Measurements from ENCODE around the gene PTPRD.

Gene PTPRD

GRCh38 chr9:8515748-8516147, 2097.1 kb downstream of the PTPRD start:
- Mint-ChIP-seq H3K4me3 (no peak overlapping the region), H3K36me3 (no peaks in the 10 kb centered on the region), H3K9me3 (ENCODE audit: low read depth) (no peaks in the 10 kb centered on the region), H3K27me3 (peaks cover 2% of the 10 kb centered on the region), H3K27ac (no peak overlapping the region), H3K4me1 (ENCODE audit: low read depth) (no peaks in the 10 kb centered on the region)

- Mint-ChIP-seq H3K27ac (no peak overlapping the region), H3K36me3 (no peaks in the 10 kb centered on the region), H3K4me1 (ENCODE audit: low read depth) (no peaks in the 10 kb centered on the region), H3K9me3 (ENCODE audit: low read depth) (no peaks in the 10 kb centered on the region), H3K4me3 (no peak overlapping the region), H3K27me3 (peaks cover 2% of the 10 kb centered on the region)
These were observed 2098.0 kb downstream of the PTPRD start for GRCh38 chr9:8514760-8515159.

GRCh38 chr9:8508671-8509290, 2104.0 kb downstream of the PTPRD start:
- Mint-ChIP-seq H3K4me3 (no peak overlapping the region), H3K4me1 (ENCODE audit: low read depth) (no peaks in the 10 kb centered on the region), H3K27me3 (no peaks in the 10 kb centered on the region), H3K27ac (no peak overlapping the region), H3K9me3 (ENCODE audit: low read depth) (no peaks in the 10 kb centered on the region), H3K36me3 (no peaks in the 10 kb centered on the region)

DNA sequence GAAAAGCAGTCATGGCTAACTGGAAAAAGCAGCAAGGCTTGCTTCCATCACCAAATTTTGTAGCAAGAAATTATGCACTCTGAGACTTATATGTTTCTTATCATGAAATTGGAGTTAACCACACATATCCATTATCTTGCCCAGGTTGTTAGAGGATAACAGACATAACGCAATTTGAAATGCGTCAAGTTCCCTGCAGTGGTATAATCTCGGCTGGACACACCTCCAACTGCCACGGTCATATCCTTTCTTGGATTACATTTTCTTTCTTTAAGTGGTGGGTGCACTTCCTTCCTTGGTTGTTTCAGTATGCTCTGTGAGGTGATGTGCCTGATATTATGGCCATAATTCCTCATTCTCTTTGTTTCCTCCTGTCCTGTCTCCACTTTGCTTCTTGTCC, 2118.2 kb downstream of the PTPRD start:
- Mint-ChIP-seq H3K27ac (no peak overlapping the region), H3K36me3 (peaks cover 2% of the 10 kb centered on the region), H3K27me3 (no peaks in the 10 kb centered on the region), H3K4me1 (ENCODE audit: low read depth) (no peaks in the 10 kb centered on the region), H3K9me3 (ENCODE audit: low read depth) (no peaks in the 10 kb centered on the region), H3K4me3 (no peak overlapping the region)

DNA sequence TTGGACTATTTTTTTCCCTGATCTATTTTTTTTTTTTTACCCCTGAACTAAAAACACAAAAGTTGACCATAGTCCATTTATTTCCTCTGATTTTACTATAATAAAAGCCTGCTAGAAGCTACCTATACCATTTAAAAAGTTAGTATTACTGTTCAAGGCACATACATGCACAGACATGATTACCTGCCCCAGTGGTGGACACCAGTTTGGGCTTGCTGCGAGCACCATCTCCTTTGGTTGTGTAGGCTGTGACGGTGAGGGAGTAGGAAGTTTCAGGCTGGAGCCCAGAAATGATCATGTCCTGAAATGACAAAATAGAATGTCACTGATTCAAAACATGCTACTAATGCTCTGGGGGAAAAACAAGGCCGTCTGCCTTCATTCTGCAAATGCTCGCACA, 2120.1 kb downstream of the PTPRD start:
- Mint-ChIP-seq H3K36me3 (no peaks in the 10 kb centered on the region), H3K9me3 (ENCODE audit: low read depth) (no peaks in the 10 kb centered on the region), H3K4me1 (ENCODE audit: low read depth) (no peaks in the 10 kb centered on the region), H3K27ac (no peak overlapping the region), H3K4me3 (no peak overlapping the region), H3K27me3 (no peaks in the 10 kb centered on the region)

DNA sequence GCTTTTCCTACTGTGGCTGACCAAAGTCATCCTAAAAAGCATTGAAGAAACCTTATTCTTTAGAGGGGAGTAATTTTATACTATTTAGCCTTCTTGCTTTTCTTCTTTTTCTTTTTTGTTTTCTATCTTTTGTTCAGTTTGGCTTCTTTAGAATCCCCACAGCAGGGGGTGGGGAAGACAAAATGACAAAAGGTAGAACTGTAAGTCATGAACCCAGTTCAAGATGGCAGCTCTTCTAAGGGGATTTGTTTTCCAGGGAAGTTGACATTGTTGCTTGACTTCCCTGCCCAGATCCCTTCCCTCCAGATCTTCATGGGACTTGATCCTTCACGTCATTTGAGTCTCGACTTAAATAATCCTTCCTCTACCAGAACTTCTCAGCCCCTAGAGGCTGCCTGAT, 2120.8 kb downstream of the PTPRD start:
- Mint-ChIP-seq H3K9me3 (ENCODE audit: low read depth) (no peaks in the 10 kb centered on the region), H3K27ac (no peak overlapping the region), H3K27me3 (no peaks in the 10 kb centered on the region), H3K4me1 (ENCODE audit: low read depth) (no peaks in the 10 kb centered on the region), H3K4me3 (no peak overlapping the region), H3K36me3 (no peaks in the 10 kb centered on the region)

- Mint-ChIP-seq H3K9me3 (ENCODE audit: low read depth) (no peaks in the 10 kb centered on the region), H3K27me3 (no peaks in the 10 kb centered on the region), H3K27ac (no peak overlapping the region), H3K36me3 (no peaks in the 10 kb centered on the region), H3K4me3 (no peak overlapping the region), H3K4me1 (ENCODE audit: low read depth) (no peaks in the 10 kb centered on the region)
These were observed 2121.2 kb downstream of the PTPRD start for GRCh38 chr9:8491563-8491962.

- no peaks in the 10 kb centered on the region for H3K36me3 Mint-ChIP-seq
- H3K9me3 Mint-ChIP-seq (ENCODE audit: low read depth), result no peaks in the 10 kb centered on the region
- H3K4me3 Mint-ChIP-seq, result no peak overlapping the region
- no peaks in the 10 kb centered on the region for H3K27me3 Mint-ChIP-seq
- H3K27ac Mint-ChIP-seq, result no peak overlapping the region
- no peaks in the 10 kb centered on the region for H3K4me1 Mint-ChIP-seq (ENCODE audit: low read depth)
These were observed 2123.0 kb downstream of the PTPRD start for GRCh38 chr9:8489835-8490234.

GRCh38 chr9:8486095-8486494, 2126.7 kb downstream of the PTPRD start:
- Mint-ChIP-seq H3K27ac (no peak overlapping the region), H3K27me3 (peaks cover 3% of the 10 kb centered on the region), H3K9me3 (ENCODE audit: low read depth) (no peaks in the 10 kb centered on the region), H3K36me3 (no peaks in the 10 kb centered on the region), H3K4me1 (ENCODE audit: low read depth) (no peaks in the 10 kb centered on the region), H3K4me3 (no peak overlapping the region)

DNA sequence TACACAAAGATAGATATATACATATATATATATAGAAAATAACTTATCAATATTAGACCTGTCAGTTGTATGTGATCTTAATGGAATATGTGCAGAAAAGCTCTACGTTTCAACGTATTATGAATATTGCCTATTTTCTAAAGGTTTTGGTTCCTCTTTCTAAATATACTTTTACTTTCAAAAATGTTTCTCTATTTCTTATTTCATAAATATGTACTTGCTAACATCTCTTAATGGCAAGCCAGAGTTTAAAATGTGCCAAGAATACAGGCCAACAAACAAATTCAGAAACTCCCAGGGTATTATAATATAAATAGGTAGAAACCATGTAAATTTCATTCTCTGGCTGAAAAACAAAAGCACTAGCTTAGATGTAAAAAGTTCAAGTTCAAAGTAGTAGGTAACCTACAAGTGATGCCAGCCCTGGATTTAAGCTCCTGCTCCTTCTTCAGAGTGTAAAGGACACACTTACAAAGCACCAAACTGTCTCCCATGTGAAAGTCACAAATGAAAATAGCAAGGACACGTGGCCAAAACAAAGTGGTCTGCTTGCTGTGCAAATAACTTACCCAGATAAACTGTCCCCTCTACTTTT, 2128.1 kb downstream of the PTPRD start:
- no peaks in the 10 kb centered on the region for H3K9me3 Mint-ChIP-seq (ENCODE audit: low read depth)
- no peak overlapping the region for H3K4me3 Mint-ChIP-seq
- H3K36me3 Mint-ChIP-seq, result no peaks in the 10 kb centered on the region

GRCh38 chr9:8477450-8477849, 2135.4 kb downstream of the PTPRD start:
- no peaks in the 10 kb centered on the region for H3K4me1 Mint-ChIP-seq (ENCODE audit: low read depth)
- H3K27me3 Mint-ChIP-seq, result peaks cover 3% of the 10 kb centered on the region
- H3K4me3 Mint-ChIP-seq, result no peak overlapping the region
- no peaks in the 10 kb centered on the region for H3K36me3 Mint-ChIP-seq
- H3K9me3 Mint-ChIP-seq (ENCODE audit: low read depth), result no peaks in the 10 kb centered on the region
- H3K27ac Mint-ChIP-seq, result no peak overlapping the region

More for the DNA sequence above, 2128.1 kb downstream of the PTPRD start:
- no peaks in the 10 kb centered on the region for H3K4me1 Mint-ChIP-seq (ENCODE audit: low read depth)
- peaks cover 3% of the 10 kb centered on the region for H3K27me3 Mint-ChIP-seq
- H3K27ac Mint-ChIP-seq, result no peak overlapping the region

DNA sequence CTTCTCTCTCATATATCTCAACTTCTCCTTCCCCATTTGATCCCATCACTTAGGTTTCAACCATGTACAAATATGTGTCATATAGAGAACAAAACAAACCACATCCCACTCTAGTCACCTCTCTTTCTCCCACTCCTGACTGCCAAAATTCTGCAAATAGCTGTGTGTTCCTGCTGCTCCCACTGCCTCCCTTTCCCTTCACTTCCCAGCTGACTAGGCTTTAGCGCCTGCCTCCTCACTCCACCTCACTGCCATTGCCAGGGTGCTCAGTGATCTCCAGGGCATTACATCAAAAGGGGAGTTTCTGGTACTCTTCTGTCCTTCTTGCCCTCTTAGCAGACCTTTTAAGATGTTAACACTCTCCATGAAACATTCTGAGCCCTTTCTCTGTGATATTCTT, 2137.9 kb downstream of the PTPRD start:
- Mint-ChIP-seq H3K4me3 (no peak overlapping the region), H3K36me3 (no peaks in the 10 kb centered on the region), H3K9me3 (ENCODE audit: low read depth) (no peaks in the 10 kb centered on the region), H3K27me3 (no peaks in the 10 kb centered on the region), H3K4me1 (ENCODE audit: low read depth) (no peaks in the 10 kb centered on the region), H3K27ac (no peak overlapping the region)

GRCh38 chr9:8473244-8474020, 2139.4 kb downstream of the PTPRD start:
- H3K27me3 Mint-ChIP-seq, result no peaks in the 10 kb centered on the region
- no peak overlapping the region for H3K27ac Mint-ChIP-seq
- no peak overlapping the region for H3K4me3 Mint-ChIP-seq
- no peaks in the 10 kb centered on the region for H3K36me3 Mint-ChIP-seq
- H3K4me1 Mint-ChIP-seq (ENCODE audit: low read depth), result no peaks in the 10 kb centered on the region
- no peaks in the 10 kb centered on the region for H3K9me3 Mint-ChIP-seq (ENCODE audit: low read depth)

- Mint-ChIP-seq H3K4me1 (ENCODE audit: low read depth) (no peaks in the 10 kb centered on the region), H3K27ac (no peak overlapping the region), H3K4me3 (no peak overlapping the region), H3K36me3 (no peaks in the 10 kb centered on the region), H3K27me3 (no peaks in the 10 kb centered on the region), H3K9me3 (ENCODE audit: low read depth) (no peaks in the 10 kb centered on the region)
These were observed 2144.7 kb downstream of the PTPRD start for GRCh38 chr9:8468045-8468637.

DNA sequence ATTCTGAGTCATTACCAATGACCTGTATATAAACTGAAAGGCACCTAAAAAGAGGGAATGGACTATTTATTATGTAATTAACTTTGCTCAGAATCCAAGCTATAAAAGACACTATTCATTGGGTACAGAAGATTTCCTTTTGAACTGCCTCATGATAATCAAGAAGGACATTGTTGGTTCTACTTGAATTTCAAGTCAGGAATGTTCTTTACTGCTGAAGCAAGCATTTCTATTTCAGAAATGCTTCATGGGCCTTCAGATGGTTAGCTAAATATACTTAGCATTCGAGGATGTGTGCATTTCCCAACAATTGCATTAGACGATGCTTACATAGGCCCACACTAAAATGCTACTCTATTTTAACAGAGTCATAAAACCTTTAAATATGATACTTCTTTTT, 2155.0 kb downstream of the PTPRD start:
- H3K9me3 Mint-ChIP-seq (ENCODE audit: low read depth), result no peaks in the 10 kb centered on the region
- H3K36me3 Mint-ChIP-seq, result no peaks in the 10 kb centered on the region
- no peak overlapping the region for H3K4me3 Mint-ChIP-seq
- no peaks in the 10 kb centered on the region for H3K27me3 Mint-ChIP-seq
- no peaks in the 10 kb centered on the region for H3K4me1 Mint-ChIP-seq (ENCODE audit: low read depth)
- no peak overlapping the region for H3K27ac Mint-ChIP-seq

Data from activated naive CD8-positive, alpha-beta T cell (primary cell).